Fibroblast of lung (primary cell): ENCODE data around the gene ANO6. TPM values are rescaled to one million over a fixed set of nuclear protein-coding genes. Genes with fewer than 3 reads are reported as not detected.

Experiments
- DNase-seq, 2 donors: peaks; one replicate each; pipeline versions ENCODE4 v3.0.0 to v3.0.0-alpha.2; 2010; ENCODE audit warnings: low read depth in 2 of 2
- H2AFZ ChIP-seq: 2 replicates; pipeline ENCODE4 v1.5.1; 2012; ENCODE audit warnings: low read length, control low read depth, inconsistent platforms
- H3K27ac ChIP-seq: 2 replicates; pipeline ENCODE4 v1.5.1; 2011; ENCODE audit warnings: low read length, control low read depth; ENCODE audit not compliant: insufficient read depth
- H3K27me3 ChIP-seq: 2 replicates; pipeline ENCODE4 v1.5.1; 2011; ENCODE audit warnings: mild to moderate bottlenecking, low read length; ENCODE audit not compliant: control insufficient read depth, insufficient read depth
- H3K36me3 ChIP-seq: 2 replicates; pipeline ENCODE4 v1.5.1; 2011; ENCODE audit warnings: low read length; ENCODE audit not compliant: control insufficient read depth, insufficient read depth
- H3K4me1 ChIP-seq: 2 replicates; pipeline ENCODE4 v1.5.1; 2011; ENCODE audit warnings: low read length; ENCODE audit not compliant: control insufficient read depth, insufficient read depth; ENCODE audit errors: extremely low read depth
- H3K4me2 ChIP-seq: 2 replicates; pipeline ENCODE4 v1.5.1; 2011; ENCODE audit warnings: low read length, control low read depth; ENCODE audit not compliant: insufficient read depth; ENCODE audit errors: extremely low read depth
- H3K4me3 ChIP-seq, 4 experiments: fragments of 200-600 bp in 1 of 4; sonication (generic) in 1 of 4; replicated peaks in 1 of 4; 2 replicates each; pipeline ENCODE4 v1.5.1; 2011 to 2016; ENCODE audit warnings: low read length in 4 of 4, low read depth in 3 of 4, mild to moderate bottlenecking in 3 of 4, control low read depth in 2 of 4, inconsistent platforms in 1 of 4, mixed read lengths in 1 of 4; ENCODE audit not compliant: insufficient read depth in 1 of 4; ENCODE audit errors: control extremely low read depth in 1 of 4
- H3K79me2 ChIP-seq: 2 replicates; pipeline ENCODE4 v1.5.1; 2012; ENCODE audit warnings: mild to moderate bottlenecking, low read length, inconsistent platforms; ENCODE audit not compliant: control insufficient read depth, insufficient read depth
- H3K9ac ChIP-seq: 2 replicates; pipeline ENCODE4 v1.5.1; 2011; ENCODE audit warnings: mild to moderate bottlenecking, low read length, control low read depth; ENCODE audit not compliant: insufficient read depth
- H3K9me3 ChIP-seq: 2 replicates; pipeline ENCODE4 v1.5.1; 2012; ENCODE audit warnings: low read depth, low read length; ENCODE audit not compliant: control insufficient read depth, insufficient read depth
- H4K20me1 ChIP-seq: 2 replicates; pipeline ENCODE4 v1.5.1; 2011; ENCODE audit warnings: low read length; ENCODE audit not compliant: control insufficient read depth, insufficient read depth; ENCODE audit errors: extremely low read depth
- CTCF ChIP-seq, 2 donors: IDR thresholded peaks in 1 of 2; conservative IDR thresholded peaks in 1 of 2; 1 replicate in 1 of 2; 2 replicates in 1 of 2; pipeline ENCODE4 v1.5.1; 2011 to 2012; ENCODE audit warnings: low read length in 2 of 2, control low read depth in 1 of 2, inconsistent platforms in 1 of 2, low read depth in 1 of 2, mild to moderate bottlenecking in 1 of 2
- EZH2 ChIP-seq: IDR thresholded peaks from 2 replicates; pipeline ENCODE4 v1.5.1; 2012; ENCODE audit warnings: low read length, control low read depth, mild to moderate bottlenecking; ENCODE audit errors: missing control alignments
- polyA plus RNA-seq, 2 donors: library from polyadenylated mRNA; depleted of rRNA in 1 of 2; stranded (reverse) in 1 of 2; unstranded in 1 of 2; fragments of >200 nt; gene quantifications; 2 replicates each; pipeline ENCODE4 v1.2.1, GENCODE V29; 2011 to 2012; ENCODE audit warnings: missing spikeins in 1 of 2
- total RNA-seq: library from RNA; depleted of rRNA; stranded (reverse); fragments of >200 nt; gene quantifications from 2 replicates; pipeline ENCODE4 v1.2.1, GENCODE V29; 2014

ANO6 gene
- total and polyA plus RNA-seq, 2 donors (not counting 1 experiment from before 2014, with no cell fraction given): 59.1 to 69.1 TPM

- H3K9ac ChIP-seq: no peak overlapping the region
- peaks cover 4% of the 10 kb centered on the region for H3K4me1 ChIP-seq
- no peaks in the 10 kb centered on the region for H3K36me3 ChIP-seq
- H3K27me3 ChIP-seq: no peaks in the 10 kb centered on the region
- H3K9me3 ChIP-seq: no peaks in the 10 kb centered on the region
- peak in 1 of 2 donors; percentile 18 for DNase-seq
- H4K20me1 ChIP-seq: no peaks in the 10 kb centered on the region
- H3K79me2 ChIP-seq: no peaks in the 10 kb centered on the region
- no peak overlapping the region for H2AFZ ChIP-seq
- TF ChIP-seq EZH2 (no peak), CTCF (conservative IDR thresholded peaks at IDR 0.05 in 1 of 2, IDR thresholded peaks at IDR 0.05 in 1 of 2; ENCODE audit: low read depth in 1 of 2, low read length in 2 of 2) (no peak)
- H3K4me3 ChIP-seq: no peak overlapping the region
- H3K27ac ChIP-seq: no peak overlapping the region
- no peak overlapping the region for H3K4me2 ChIP-seq
These were observed 115.7 kb downstream of the ANO6 start for GRCh38 chr12:45331552-45331951.

DNA sequence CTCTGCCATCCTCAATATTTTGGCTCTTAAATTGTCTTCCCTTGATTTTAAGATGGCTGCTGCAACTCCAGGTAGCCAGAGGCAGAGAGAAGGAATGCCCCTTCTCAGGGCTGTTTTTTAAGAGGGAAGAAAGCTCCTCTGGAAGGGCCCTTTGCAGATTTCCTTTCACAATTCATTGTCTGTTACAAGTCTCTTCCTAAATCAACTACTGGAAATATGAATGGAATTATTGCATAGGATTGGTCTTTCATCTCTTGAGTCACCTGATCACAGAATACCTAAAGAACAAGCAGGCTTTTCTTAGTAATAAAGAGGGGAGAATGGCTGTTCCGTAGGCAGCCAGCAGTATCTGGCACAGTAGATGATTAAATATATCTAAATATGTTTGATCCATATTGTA lies 118.5 kb downstream of the ANO6 start:
- no peaks in the 10 kb centered on the region for H3K9me3 ChIP-seq
- no peaks in the 10 kb centered on the region for H3K36me3 ChIP-seq
- no peak overlapping the region for H3K4me2 ChIP-seq
- no peak overlapping the region for H3K9ac ChIP-seq
- no peaks in the 10 kb centered on the region for H4K20me1 ChIP-seq
- H3K27me3 ChIP-seq: no peaks in the 10 kb centered on the region
- no peak overlapping the region for H2AFZ ChIP-seq
- peaks cover 5% of the 10 kb centered on the region for H3K4me1 ChIP-seq
- peaks cover 1% of the 10 kb centered on the region for H3K79me2 ChIP-seq
- DNase-seq: no peak
- no peak for TF ChIP-seq CTCF (conservative IDR thresholded peaks at IDR 0.05 in 1 of 2, IDR thresholded peaks at IDR 0.05 in 1 of 2; ENCODE audit: low read depth in 1 of 2, low read length in 2 of 2)
- no peak for TF ChIP-seq EZH2
- H3K27ac ChIP-seq: no peak overlapping the region
- no peak overlapping the region for H3K4me3 ChIP-seq

GRCh38 chr12:45336331-45336730 lies 120.4 kb downstream of the ANO6 start:
- Histone ChIP-seq H3K4me1 (peaks cover 5% of the 10 kb centered on the region), H3K4me3 (no peak overlapping the region), H3K4me2 (no peak overlapping the region), H3K27ac (peak overlapping the region; percentile 86), H3K36me3 (no peaks in the 10 kb centered on the region), H3K9me3 (no peaks in the 10 kb centered on the region), H4K20me1 (no peaks in the 10 kb centered on the region), H3K27me3 (no peaks in the 10 kb centered on the region), H2AFZ (no peak overlapping the region), H3K79me2 (peaks cover 1% of the 10 kb centered on the region), H3K9ac (no peak overlapping the region)
- TF ChIP-seq CTCF (conservative IDR thresholded peaks at IDR 0.05 in 1 of 2, IDR thresholded peaks at IDR 0.05 in 1 of 2; ENCODE audit: low read depth in 1 of 2, low read length in 2 of 2) (no peak), EZH2 (no peak)
- peak; percentile 98 for DNase-seq
